Measurements from ENCODE around the gene LIPG. TPM values are rescaled to one million over a fixed set of nuclear protein-coding genes. Genes with fewer than 3 reads are reported as not detected.

Gene LIPG
- total RNA-seq, 4 donors from 2014 or later = 0.24 to 6.4 (median 1.9) TPM

GRCh38 chr18:49565612-49566011 is 3.8 kb downstream of the LIPG start:
- H3K27ac ChIP-seq = no peak overlapping the region
- no peak for ATAC-seq
- H3K4me3 ChIP-seq = no peak overlapping the region
- in situ Hi-C loops (cut with MboI; ENCODE audit: low sequenced_read_pairs in 4 of 4) (loop anchor here in 1 of 4 donors (25.0 kb wide), 1 partner anchor 197 kb away; no protein-coding TSS in a partner anchor), intact Hi-C loops (cut with DNase I; ENCODE audit: low total_unique reads) (no loop called here)
- H3K4me1 ChIP-seq = peaks cover 28 to 33% of the 10 kb centered on the region in 2 donors
- DNase-seq = peak in 1 of 2 donors; percentile 28
- TF ChIP-seq POLR2A (IDR thresholded peaks at IDR 0.05) = no peak
- TF ChIP-seq CTCF (IDR thresholded peaks at IDR 0.05 in 4 of 5, conservative IDR thresholded peaks at IDR 0.05 in 1 of 5) = no peak
- no peaks in the 10 kb centered on the region for H3K9me3 ChIP-seq
- H3K27me3 ChIP-seq = peaks cover 11 to 15% (median 12%) of the 10 kb centered on the region in 3 donors
- no peaks in the 10 kb centered on the region for H3K36me3 ChIP-seq

- no peak for TF ChIP-seq CTCF (IDR thresholded peaks at IDR 0.05 in 4 of 5, conservative IDR thresholded peaks at IDR 0.05 in 1 of 5)
- TF ChIP-seq POLR2A (IDR thresholded peaks at IDR 0.05) = no peak
- Histone ChIP-seq H3K27ac (no peak overlapping the region), H3K27me3 (peaks cover 4 to 8% (median 6%) of the 10 kb centered on the region in 3 donors), H3K36me3 (no peaks in the 10 kb centered on the region), H3K9me3 (no peaks in the 10 kb centered on the region), H3K4me1 (peaks cover 21 to 27% of the 10 kb centered on the region in 2 donors), H3K4me3 (no peak overlapping the region)
- no peak for ATAC-seq
- in situ Hi-C loops (cut with MboI; ENCODE audit: low sequenced_read_pairs in 4 of 4) = loop anchor here in 1 of 4 donors (25.0 kb wide), 1 partner anchor 196 kb away; no protein-coding TSS in a partner anchor
- no peak for DNase-seq
- intact Hi-C loops (cut with DNase I; ENCODE audit: low total_unique reads) = no loop called here
Observed at GRCh38 chr18:49566217-49566770, 4.4 kb downstream of the LIPG start.

GRCh38 chr18:49566985-49567384 is 5.1 kb downstream of the LIPG start:
- ATAC-seq (no peak), DNase-seq (no peak)
- H3K27ac ChIP-seq = no peak overlapping the region
- H3K36me3 ChIP-seq = no peaks in the 10 kb centered on the region
- intact Hi-C loops (cut with DNase I; ENCODE audit: low total_unique reads) = no loop called here
- H3K27me3 ChIP-seq = peaks cover 0 to 3% (median 0%) of the 10 kb centered on the region in 3 donors
- no peak overlapping the region for H3K4me3 ChIP-seq
- H3K4me1 ChIP-seq = peaks cover 15 to 21% of the 10 kb centered on the region in 2 donors
- in situ Hi-C loops (cut with MboI; ENCODE audit: low sequenced_read_pairs in 4 of 4) = loop anchor here in 1 of 4 donors (25.0 kb wide), 1 partner anchor 195 kb away; no protein-coding TSS in a partner anchor
- no peak for TF ChIP-seq CTCF (IDR thresholded peaks at IDR 0.05 in 4 of 5, conservative IDR thresholded peaks at IDR 0.05 in 1 of 5)
- TF ChIP-seq POLR2A (IDR thresholded peaks at IDR 0.05) = no peak
- H3K9me3 ChIP-seq = no peaks in the 10 kb centered on the region

- in situ Hi-C loops (cut with MboI; ENCODE audit: low sequenced_read_pairs in 4 of 4) (loop anchor here in 1 of 4 donors (25.0 kb wide), 1 partner anchor 193 kb away; no protein-coding TSS in a partner anchor), intact Hi-C loops (cut with DNase I; ENCODE audit: low total_unique reads) (no loop called here)
- Histone ChIP-seq H3K27ac (no peak overlapping the region), H3K9me3 (no peaks in the 10 kb centered on the region), H3K36me3 (no peaks in the 10 kb centered on the region), H3K4me1 (peaks cover 3 to 8% of the 10 kb centered on the region in 2 donors), H3K27me3 (peaks cover 0 to 3% (median 0%) of the 10 kb centered on the region in 3 donors), H3K4me3 (no peak overlapping the region)
- ATAC-seq = no peak
- DNase-seq = no peak
- TF ChIP-seq POLR2A (IDR thresholded peaks at IDR 0.05) = no peak
Observed at GRCh38 chr18:49569724-49570123, 7.9 kb downstream of the LIPG start.

- intact Hi-C loops (cut with DNase I; ENCODE audit: low total_unique reads) (no loop called here), in situ Hi-C loops (cut with MboI; ENCODE audit: low sequenced_read_pairs in 4 of 4) (loop anchor here in 1 of 4 donors (25.0 kb wide), 1 partner anchor 191 kb away; no protein-coding TSS in a partner anchor)
- H3K4me3 ChIP-seq = no peak overlapping the region
- no peak overlapping the region for H3K27ac ChIP-seq
- ATAC-seq (no peak), DNase-seq (no peak)
- TF ChIP-seq POLR2A (IDR thresholded peaks at IDR 0.05) (no peak), CTCF (IDR thresholded peaks at IDR 0.05 in 4 of 5, conservative IDR thresholded peaks at IDR 0.05 in 1 of 5) (no peak)
- no peaks in the 10 kb centered on the region for H3K4me1 ChIP-seq
- no peaks in the 10 kb centered on the region for H3K27me3 ChIP-seq
- no peaks in the 10 kb centered on the region for H3K36me3 ChIP-seq
- H3K9me3 ChIP-seq = no peaks in the 10 kb centered on the region
Observed at GRCh38 chr18:49570836-49571235, 9.0 kb downstream of the LIPG start.
